Gastrocnemius medialis (tissue), 4 donors: ENCODE results near the gene SPO11.

Experiments
- POLR2A ChIP-seq, 2 donors: fragments of 450-650 bp; IDR thresholded peaks; one replicate each; pipeline ENCODE4 v1.6.1; 2017; ENCODE audit warnings: antibody characterized with exemption in 2 of 2, mild to moderate bottlenecking in 2 of 2, moderate library complexity in 2 of 2
- TF ChIP-seq, protein P1 (sequence below), 5 experiments: fragments of 450-650 bp in 3 of 5; fragments of 200-600 bp in 2 of 5; sonication (generic) in 2 of 5; IDR thresholded peaks in 4 of 5; conservative IDR thresholded peaks in 1 of 5; 1 replicate in 4 of 5; 2 replicates in 1 of 5; pipeline ENCODE4 v1.5.1; 2016 to 2019; ENCODE audit warnings: antibody characterized with exemption in 5 of 5, mild to moderate bottlenecking in 3 of 5, moderate library complexity in 3 of 5

DNA sequence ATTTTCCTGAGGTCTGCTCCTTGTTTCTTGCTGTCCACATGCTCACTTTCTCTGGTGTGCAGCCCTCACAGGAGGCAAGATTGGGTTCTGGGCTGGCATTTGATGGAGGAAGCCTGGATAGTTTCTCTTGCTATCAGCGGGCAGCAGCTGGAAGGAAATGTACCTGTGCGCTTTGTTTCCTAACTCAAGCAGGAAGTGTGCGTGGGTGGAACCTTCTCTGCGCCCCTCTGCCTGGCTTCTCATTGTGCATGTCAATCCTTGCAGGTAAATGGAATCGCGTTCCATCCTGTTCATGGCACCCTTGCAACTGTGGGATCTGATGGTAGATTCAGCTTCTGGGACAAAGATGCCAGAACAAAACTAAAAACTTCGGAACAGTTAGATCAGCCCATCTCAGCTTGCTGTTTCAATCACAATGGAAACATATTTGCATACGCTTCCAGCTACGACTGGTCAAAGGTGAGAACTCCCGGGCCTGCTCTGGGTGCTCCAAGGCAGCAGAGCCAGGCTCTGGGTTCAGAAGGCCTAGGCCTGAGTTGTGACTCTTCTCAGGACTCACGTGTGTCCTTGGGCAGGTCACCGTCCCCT, 44.8 kb downstream of the SPO11 start:
- TF ChIP-seq, protein P1, sequence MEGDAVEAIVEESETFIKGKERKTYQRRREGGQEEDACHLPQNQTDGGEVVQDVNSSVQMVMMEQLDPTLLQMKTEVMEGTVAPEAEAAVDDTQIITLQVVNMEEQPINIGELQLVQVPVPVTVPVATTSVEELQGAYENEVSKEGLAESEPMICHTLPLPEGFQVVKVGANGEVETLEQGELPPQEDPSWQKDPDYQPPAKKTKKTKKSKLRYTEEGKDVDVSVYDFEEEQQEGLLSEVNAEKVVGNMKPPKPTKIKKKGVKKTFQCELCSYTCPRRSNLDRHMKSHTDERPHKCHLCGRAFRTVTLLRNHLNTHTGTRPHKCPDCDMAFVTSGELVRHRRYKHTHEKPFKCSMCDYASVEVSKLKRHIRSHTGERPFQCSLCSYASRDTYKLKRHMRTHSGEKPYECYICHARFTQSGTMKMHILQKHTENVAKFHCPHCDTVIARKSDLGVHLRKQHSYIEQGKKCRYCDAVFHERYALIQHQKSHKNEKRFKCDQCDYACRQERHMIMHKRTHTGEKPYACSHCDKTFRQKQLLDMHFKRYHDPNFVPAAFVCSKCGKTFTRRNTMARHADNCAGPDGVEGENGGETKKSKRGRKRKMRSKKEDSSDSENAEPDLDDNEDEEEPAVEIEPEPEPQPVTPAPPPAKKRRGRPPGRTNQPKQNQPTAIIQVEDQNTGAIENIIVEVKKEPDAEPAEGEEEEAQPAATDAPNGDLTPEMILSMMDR (IDR thresholded peaks at IDR 0.05 in 4 of 5, conservative IDR thresholded peaks at IDR 0.05 in 1 of 5), result no peak
- no peak for TF ChIP-seq POLR2A (IDR thresholded peaks at IDR 0.05)
